ENCODE measurements around the gene RNF214. TPM values are rescaled to one million over a fixed set of nuclear protein-coding genes. Genes with fewer than 3 reads are reported as not detected.

RNF214 gene
- total and polyA plus RNA-seq, 10 of the 15 experiments (the other 5 are each of a cell fraction or from before 2014, with no cell fraction given): 4.8 to 16.8 (median 10.5) TPM

GRCh38 chr11:117219455-117219854 is 13.0 kb upstream of the RNF214 start:
- intact Hi-C loops (cut with micrococcal nuclease; ENCODE audit: unreplicated experiment) (no loop called here), in situ Hi-C loops (cut with MboI) (no loop called here)
- Histone ChIP-seq H4K20me1 (ENCODE audit: control insufficient read depth, insufficient read depth) (no peaks in the 10 kb centered on the region), H3K9me3 (replicated peaks; ENCODE audit: control insufficient read depth, insufficient read depth, low read length) (no peaks in the 10 kb centered on the region), H3K4me1 (ENCODE audit: control insufficient read depth, insufficient read depth, low read length) (no peaks in the 10 kb centered on the region; the same call in 1 of the 2 replicates), H3K4me3 (no peak overlapping the region), H3K9ac (ENCODE audit: control insufficient read depth, insufficient read depth, low read length) (no peak overlapping the region), H3K27me3 (replicated peaks in 1 of 2; ENCODE audit: control insufficient read depth in 2 of 2, insufficient read depth in 2 of 2, low read length in 1 of 2) (no peaks in the 10 kb centered on the region), H2AFZ (ENCODE audit: control insufficient read depth, low read depth, low read length) (no peak overlapping the region), H3K79me2 (ENCODE audit: control insufficient read depth, insufficient read depth, low read length) (no peaks in the 10 kb centered on the region), H3K27ac (ENCODE audit: control insufficient read depth, insufficient read depth) (no peak overlapping the region), H3K36me3 (ENCODE audit: control insufficient read depth in 2 of 2, insufficient read depth in 2 of 2, low read length in 1 of 2) (peaks cover 30 to 46% of the 10 kb centered on the region in 2 experiments), H3K4me2 (ENCODE audit: control insufficient read depth, insufficient read depth) (no peak overlapping the region)
- no TSS peak for BruUV-seq (replicated peaks)
- ChIA-PET SMC1A (ENCODE audit: uncharacterized antibody, unreplicated experiment) (interaction anchor here (0.8 to 3.2 kb wide), 2 partner anchors 8 to 40 kb away, joined by 3 to 15 read pairs; no protein-coding TSS in a partner anchor), CTCF (interaction anchor here (1.0 to 17.3 kb wide), 3 partner anchors 9 to 473 kb away, joined by 3 to 422 read pairs (median 3); partner anchors contain the start of gene SIDT2), POLR2A (interaction anchor here (1.0 kb wide), 1 partner anchor 41 kb away, joined by 3 read pairs; the partner anchor contains the start of gene SIDT2), RAD21 (ENCODE audit: unreplicated experiment) (interaction anchor here (1.0 kb wide), 1 partner anchor 9 kb away, joined by 3 read pairs; no protein-coding TSS in a partner anchor)
- DNase-seq (ENCODE audit: low read depth, low spot score) (no peak), FAIRE-seq (no peak), ATAC-seq (no peak)
- no peak for TF ChIP-seq EED (IDR thresholded peaks at IDR 0.05; ENCODE audit: low read depth)
- TF ChIP-seq YY1 (IDR thresholded peaks at IDR 0.05; ENCODE audit: low read depth, low read length): no peak
- TF ChIP-seq POLR2A (IDR thresholded peaks at IDR 0.05; ENCODE audit: low read depth, low read length): 0 out of 2 replicates have a peak, but pooled peaks have one; percentile 8
- no peak for TF ChIP-seq HDGF (IDR thresholded peaks at IDR 0.05)
- no peak for TF ChIP-seq CEBPB (IDR thresholded peaks at IDR 0.05; ENCODE audit: borderline replicate concordance in 1 of 2, low read depth in 2 of 2, low read length in 2 of 2)
- TF ChIP-seq SIX5 (IDR thresholded peaks at IDR 0.05; ENCODE audit: low read depth, low read length, severe bottlenecking): no peak
- TF ChIP-seq, protein P1, sequence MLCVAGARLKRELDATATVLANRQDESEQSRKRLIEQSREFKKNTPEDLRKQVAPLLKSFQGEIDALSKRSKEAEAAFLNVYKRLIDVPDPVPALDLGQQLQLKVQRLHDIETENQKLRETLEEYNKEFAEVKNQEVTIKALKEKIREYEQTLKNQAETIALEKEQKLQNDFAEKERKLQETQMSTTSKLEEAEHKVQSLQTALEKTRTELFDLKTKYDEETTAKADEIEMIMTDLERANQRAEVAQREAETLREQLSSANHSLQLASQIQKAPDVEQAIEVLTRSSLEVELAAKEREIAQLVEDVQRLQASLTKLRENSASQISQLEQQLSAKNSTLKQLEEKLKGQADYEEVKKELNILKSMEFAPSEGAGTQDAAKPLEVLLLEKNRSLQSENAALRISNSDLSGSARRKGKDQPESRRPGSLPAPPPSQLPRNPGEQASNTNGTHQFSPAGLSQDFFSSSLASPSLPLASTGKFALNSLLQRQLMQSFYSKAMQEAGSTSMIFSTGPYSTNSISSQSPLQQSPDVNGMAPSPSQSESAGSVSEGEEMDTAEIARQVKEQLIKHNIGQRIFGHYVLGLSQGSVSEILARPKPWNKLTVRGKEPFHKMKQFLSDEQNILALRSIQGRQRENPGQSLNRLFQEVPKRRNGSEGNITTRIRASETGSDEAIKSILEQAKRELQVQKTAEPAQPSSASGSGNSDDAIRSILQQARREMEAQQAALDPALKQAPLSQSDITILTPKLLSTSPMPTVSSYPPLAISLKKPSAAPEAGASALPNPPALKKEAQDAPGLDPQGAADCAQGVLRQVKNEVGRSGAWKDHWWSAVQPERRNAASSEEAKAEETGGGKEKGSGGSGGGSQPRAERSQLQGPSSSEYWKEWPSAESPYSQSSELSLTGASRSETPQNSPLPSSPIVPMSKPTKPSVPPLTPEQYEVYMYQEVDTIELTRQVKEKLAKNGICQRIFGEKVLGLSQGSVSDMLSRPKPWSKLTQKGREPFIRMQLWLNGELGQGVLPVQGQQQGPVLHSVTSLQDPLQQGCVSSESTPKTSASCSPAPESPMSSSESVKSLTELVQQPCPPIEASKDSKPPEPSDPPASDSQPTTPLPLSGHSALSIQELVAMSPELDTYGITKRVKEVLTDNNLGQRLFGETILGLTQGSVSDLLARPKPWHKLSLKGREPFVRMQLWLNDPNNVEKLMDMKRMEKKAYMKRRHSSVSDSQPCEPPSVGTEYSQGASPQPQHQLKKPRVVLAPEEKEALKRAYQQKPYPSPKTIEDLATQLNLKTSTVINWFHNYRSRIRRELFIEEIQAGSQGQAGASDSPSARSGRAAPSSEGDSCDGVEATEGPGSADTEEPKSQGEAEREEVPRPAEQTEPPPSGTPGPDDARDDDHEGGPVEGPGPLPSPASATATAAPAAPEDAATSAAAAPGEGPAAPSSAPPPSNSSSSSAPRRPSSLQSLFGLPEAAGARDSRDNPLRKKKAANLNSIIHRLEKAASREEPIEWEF (IDR thresholded peaks at IDR 0.05; ENCODE audit: insufficient replicate concordance, low read depth, low read length): no peak
- WGBS (ENCODE audit: insufficient coverage, insufficient replicate concordance, low lambda C conversion rate, missing lambda C conversion rate): 90% methylated on average over 8 of the region's 8 CpGs
